ENCODE results near the gene ZNG1B.
"Not testable (repeated sequence)": the region's sequence is repeated elsewhere in the genome, so short reads cannot be mapped to it uniquely, and the experiment has no call there.

Gene ZNG1B

DNA sequence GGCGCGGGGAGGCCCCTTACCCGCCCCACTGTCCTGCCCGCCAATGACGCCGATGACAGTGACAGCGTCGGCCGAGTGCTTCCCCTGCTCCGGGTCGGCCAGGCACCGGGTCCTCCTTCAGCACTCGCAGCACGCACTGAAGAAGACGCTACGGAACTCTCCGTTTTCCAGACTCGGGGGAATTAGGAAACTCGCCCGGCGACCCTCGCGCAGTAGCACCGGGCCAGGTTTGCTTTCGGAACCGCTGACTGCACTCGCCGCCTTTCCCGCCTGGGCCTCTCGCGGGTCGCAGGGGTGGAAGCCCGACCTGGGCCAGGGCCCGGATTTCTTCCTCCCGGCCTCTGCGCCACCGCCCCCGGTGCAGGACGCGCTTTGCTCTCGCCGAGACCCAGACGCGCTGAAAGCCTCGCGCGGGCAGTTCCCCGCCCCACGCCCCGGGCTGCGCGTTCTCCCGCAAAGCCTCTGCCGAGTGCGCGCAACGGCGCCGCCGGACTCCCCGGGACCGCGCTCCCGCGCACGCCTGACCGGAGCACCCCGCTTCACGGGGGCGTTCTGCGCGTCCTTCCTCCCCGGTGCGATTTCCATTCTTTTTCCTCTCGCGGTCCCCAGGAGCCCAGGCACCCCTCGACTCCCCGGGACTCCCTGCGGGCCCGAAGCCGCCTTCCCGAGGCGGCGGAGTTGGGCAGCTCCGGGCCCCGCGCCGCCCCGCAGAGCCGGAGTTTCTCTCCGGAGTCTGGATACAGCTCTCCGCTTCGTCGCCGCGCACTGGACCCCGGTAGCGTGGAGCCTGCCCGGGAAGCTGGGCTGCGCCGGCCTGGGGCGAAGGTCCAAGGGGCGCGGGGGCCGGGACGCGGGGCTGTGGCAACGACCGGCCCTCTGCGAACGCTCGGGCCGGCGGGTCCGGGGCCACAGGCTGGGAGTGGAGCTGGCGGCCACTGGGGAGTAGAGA lies 65.9 kb downstream of the ZNG1B start:
- not testable (repeated sequence) for DNase-seq (ENCODE audit: low read depth in 3 of 3, low spot score in 1 of 3)

DNA sequence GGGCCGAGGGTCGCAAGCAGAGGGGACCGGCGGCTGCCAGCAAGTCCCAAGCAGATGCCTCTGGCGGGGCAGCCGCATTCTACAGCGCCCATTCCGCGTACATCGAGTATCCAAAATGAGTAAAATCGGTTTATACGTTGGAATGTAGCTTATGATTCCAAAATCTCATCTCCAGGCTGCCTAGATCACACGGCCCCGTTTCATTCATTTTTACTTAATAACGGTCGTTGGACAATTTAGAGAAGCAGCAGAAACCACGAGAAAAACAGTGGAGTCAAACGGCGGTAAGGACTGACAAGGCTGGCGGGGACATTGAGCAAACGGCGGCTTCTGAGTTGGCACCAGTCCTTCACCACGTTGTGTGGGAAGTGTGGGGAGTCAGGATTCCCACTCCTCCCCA lies 66.6 kb downstream of the ZNG1B start:
- not testable (repeated sequence) for DNase-seq (ENCODE audit: low read depth in 3 of 3, low spot score in 1 of 3)

- DNase-seq (ENCODE audit: low read depth in 3 of 3, low spot score in 1 of 3): not testable (repeated sequence)
These were observed 70.1 kb downstream of the ZNG1B start for GRCh38 chr2:113507394-113508140.

DNA sequence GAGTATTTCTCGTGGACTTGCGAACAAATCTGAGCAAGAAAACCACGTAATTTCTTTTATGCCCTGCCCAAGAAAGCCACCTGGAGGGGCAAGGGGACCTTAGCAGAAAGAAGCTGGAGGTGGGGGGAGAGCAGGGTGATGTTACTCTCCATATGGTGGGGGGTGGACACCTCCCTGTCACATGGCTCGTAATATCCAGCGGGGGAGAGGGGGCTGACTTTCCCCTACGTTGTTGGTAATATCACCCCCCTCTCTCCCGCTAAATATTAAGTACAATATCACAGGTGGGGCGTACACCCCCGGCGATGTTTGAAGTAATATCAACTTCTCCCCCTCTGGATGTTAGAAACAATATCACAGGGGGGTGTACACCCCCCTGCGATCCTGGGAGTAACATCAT lies 70.7 kb downstream of the ZNG1B start:
- not testable (repeated sequence) for DNase-seq (ENCODE audit: low read depth in 3 of 3, low spot score in 1 of 3)

GRCh38 chr2:113510913-113511312 lies 73.4 kb downstream of the ZNG1B start:
- not testable (repeated sequence) for DNase-seq (ENCODE audit: low read depth in 3 of 3, low spot score in 1 of 3)

GRCh38 chr2:113511859-113512258 lies 74.4 kb downstream of the ZNG1B start:
- DNase-seq (ENCODE audit: low read depth in 3 of 3, low spot score in 1 of 3): not testable (repeated sequence)

DNA sequence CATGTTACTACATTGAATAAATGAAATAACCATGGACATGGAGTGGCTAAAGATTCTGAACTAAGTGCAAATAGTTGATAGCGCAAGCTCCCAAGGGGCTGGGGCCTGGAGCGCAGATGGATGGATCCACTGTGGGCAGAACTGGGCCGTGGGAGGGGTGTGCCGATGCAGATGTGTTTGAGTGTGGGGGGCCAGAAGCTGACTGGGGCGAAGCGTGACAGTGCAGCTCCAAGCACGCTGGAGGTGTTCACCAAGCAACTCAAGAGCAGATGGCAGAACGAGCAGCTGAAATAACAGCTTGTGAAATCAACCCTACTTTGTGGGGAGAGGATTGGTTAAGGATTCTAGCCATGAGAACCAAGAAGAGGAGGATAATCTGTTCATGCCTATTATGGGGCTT lies 78.0 kb downstream of the ZNG1B start:
- not testable (repeated sequence) for DNase-seq (ENCODE audit: low read depth in 3 of 3, low spot score in 1 of 3)

- DNase-seq (ENCODE audit: low read depth in 3 of 3, low spot score in 1 of 3): not testable (repeated sequence)
These were observed 78.5 kb downstream of the ZNG1B start for GRCh38 chr2:113515995-113516394.

GRCh38 chr2:113517025-113517424 lies 79.5 kb downstream of the ZNG1B start:
- DNase-seq (ENCODE audit: low read depth in 3 of 3, low spot score in 1 of 3): not testable (repeated sequence)

DNA sequence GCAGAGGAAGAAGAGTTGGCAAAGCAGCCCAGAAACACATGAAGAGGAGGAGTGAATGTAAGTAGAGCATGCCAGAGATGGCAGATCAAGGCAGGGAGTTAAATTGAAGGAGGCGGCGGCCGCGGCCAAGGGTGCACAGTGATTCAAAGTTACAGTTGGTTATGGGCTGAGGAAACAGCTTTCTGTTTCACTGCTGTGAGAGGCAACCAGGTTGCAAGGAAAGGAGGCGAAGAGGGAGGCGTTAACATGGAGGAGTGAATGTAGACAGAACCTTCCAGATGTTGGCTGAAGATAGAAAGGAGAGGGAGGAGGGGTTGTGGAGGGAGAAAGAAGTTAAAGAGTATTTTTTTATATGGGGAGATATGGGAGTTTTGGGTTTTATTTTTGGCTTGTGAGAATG lies 83.3 kb downstream of the ZNG1B start:
- not testable (repeated sequence) for DNase-seq (ENCODE audit: low read depth in 3 of 3, low spot score in 1 of 3)

- not testable (repeated sequence) for DNase-seq (ENCODE audit: low read depth in 3 of 3, low spot score in 1 of 3)
These were observed 84.0 kb downstream of the ZNG1B start for GRCh38 chr2:113521492-113521891.

GRCh38 chr2:113524986-113525385 lies 87.5 kb downstream of the ZNG1B start:
- not testable (repeated sequence) for DNase-seq (ENCODE audit: low read depth in 3 of 3, low spot score in 1 of 3)

- DNase-seq (ENCODE audit: low read depth in 3 of 3, low spot score in 1 of 3): not testable (repeated sequence)
These were observed 90.0 kb downstream of the ZNG1B start for GRCh38 chr2:113527350-113528045.

DNA sequence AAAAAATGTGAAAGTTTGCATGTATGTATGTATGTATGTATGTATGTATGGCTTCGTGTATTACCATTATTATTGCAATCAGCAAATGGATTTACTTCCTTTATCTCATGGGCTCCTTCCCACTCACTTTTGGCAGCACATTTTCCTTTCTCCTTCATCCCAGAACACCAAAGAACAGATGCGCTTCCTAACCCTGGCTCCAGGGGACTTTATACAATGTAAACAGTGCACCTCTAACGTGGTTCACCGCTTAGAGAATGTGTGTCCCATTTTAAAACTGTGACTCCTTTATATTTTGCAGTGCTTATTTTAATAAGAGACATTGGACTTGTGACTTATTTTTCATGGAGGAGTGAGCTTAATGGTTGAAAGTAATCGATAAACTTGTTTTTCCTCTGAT lies 90.6 kb downstream of the ZNG1B start:
- DNase-seq (ENCODE audit: low read depth in 3 of 3, low spot score in 1 of 3): not testable (repeated sequence)

GRCh38 chr2:113528904-113529303 lies 91.4 kb downstream of the ZNG1B start:
- DNase-seq (ENCODE audit: low read depth in 3 of 3, low spot score in 1 of 3): not testable (repeated sequence)

GRCh38 chr2:113532991-113533390 lies 95.5 kb downstream of the ZNG1B start:
- not testable (repeated sequence) for DNase-seq (ENCODE audit: low read depth in 3 of 3, low spot score in 1 of 3)

DNA sequence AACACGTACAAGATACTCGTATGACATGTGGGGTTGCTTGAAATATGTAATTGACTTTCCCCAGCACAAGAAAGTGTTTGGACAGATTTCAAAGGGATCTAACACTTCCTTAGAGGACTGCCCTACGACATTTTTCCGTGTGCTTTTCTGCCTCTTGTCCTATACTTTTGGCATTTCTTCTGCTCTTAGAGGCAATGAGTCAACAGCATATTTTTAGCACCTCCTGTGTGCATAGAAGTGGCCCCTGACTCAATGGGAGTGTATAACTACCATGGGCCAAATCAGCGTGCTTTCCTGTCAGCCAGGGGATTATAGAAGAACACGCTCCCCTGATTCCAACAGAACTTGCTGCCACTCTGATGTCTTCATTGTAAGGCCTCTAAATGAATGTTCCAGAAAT lies 99.1 kb downstream of the ZNG1B start:
- not testable (repeated sequence) for DNase-seq (ENCODE audit: low read depth in 3 of 3, low spot score in 1 of 3)

DNA sequence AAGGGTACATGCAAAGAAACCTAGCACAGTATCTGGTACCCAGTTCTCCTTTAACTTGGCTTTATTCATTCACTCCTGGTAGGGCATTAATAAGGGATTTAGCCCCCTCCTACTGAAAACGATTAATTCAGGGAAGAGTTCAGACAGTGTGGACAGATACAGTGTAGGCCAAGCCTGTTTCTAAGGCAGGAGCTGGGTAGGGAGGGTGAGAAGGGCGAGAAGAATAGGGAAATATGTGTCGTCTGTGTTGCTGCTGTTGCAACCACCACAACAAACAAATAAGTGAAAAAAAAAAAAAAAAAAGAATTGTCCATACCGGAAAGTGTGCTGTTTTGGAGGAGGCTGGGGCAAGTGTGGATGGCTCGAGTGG lies 103.3 kb downstream of the ZNG1B start:
- not testable (repeated sequence) for DNase-seq (ENCODE audit: low read depth in 3 of 3, low spot score in 1 of 3)

- DNase-seq (ENCODE audit: low read depth in 3 of 3, low spot score in 1 of 3): not testable (repeated sequence)
These were observed 103.9 kb downstream of the ZNG1B start for GRCh38 chr2:113541204-113541975.

DNA sequence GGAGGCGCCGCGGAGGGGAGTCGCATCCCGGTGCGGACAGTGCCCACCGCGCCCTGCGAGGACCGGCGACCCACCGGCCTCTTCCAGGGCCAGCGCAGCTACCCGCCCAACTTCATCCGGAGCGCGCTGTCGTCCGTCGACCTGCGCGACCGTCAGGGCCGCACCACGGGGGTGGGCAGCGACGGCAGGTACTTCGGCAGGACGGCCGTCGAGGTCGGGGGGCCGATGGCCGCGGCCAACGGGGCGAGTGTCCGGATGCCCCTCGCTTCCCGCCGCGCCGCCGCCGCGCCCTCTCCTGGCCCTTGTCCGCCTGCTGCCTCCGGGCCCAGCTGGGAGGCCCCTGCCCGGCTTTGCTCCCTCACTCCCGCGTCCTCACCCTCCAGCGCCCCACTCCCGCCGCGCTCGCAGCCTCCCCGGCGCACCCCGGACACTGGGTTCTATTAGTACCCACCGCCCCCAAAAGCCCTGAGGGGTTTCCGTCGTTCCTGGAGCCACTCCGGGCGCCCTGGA lies 104.5 kb downstream of the ZNG1B start:
- not testable (repeated sequence) for DNase-seq (ENCODE audit: low read depth in 3 of 3, low spot score in 1 of 3)

All from stimulated activated CD4-positive, alpha-beta T cell treated with anti-CD3 and anti-CD28 coated beads, TNF-alpha, amount 100 ng/mL, for 1 hour (primary cell).